ENCODE measurements around the gene ITPRIPL1.

ITPRIPL1 gene

DNA sequence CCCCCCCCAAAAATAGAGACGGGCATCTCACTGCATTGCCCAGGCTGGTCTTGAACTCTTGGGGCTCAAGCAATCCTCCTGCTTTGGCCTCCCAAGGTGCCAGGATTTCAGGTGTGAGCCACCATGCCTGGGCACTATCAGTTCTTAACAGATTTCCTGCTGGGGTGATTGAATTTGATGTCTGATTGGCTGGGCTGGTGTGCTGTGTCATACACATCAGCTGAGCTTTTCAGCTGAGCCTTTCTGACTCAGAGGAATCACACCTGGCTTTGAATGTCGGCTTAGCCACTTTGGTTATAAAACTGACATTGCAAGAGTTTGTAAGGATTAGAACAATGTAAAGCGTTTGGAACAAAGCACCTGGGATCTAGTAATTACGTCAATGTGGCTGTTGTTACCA, 29.4 kb downstream of the ITPRIPL1 start:
- DNase-seq (ENCODE audit: low read depth in 3 of 3): no peak

- no peak for DNase-seq (ENCODE audit: low read depth in 3 of 3)
Measured at GRCh38 chr2:96356889-96357288, 31.8 kb downstream of the ITPRIPL1 start.

DNA sequence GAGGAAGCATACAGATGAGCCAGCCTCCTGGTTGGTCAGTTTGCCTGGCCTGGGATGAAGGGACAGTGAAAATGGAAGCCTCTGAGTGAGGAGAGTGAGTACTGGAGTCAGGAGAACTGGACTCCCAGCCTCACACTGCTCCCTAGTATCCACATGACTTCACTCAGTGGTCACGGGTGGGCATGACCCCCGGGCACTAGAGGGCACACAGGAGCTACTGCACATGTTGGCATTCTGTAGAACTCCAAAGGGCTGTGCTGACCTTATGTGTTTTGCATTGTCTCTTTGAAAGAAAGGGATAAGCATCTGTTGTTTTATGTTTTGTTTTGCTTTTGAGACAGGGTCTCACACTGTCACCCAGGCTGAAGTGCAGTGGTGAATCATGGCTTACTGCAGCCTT, 34.2 kb downstream of the ITPRIPL1 start:
- DNase-seq (ENCODE audit: low read depth in 3 of 3): no peak

GRCh38 chr2:96359866-96360265, 34.7 kb downstream of the ITPRIPL1 start:
- DNase-seq (ENCODE audit: low read depth in 3 of 3): no peak

GRCh38 chr2:96361751-96362150, 36.6 kb downstream of the ITPRIPL1 start:
- DNase-seq (ENCODE audit: low read depth in 3 of 3): no peak

DNA sequence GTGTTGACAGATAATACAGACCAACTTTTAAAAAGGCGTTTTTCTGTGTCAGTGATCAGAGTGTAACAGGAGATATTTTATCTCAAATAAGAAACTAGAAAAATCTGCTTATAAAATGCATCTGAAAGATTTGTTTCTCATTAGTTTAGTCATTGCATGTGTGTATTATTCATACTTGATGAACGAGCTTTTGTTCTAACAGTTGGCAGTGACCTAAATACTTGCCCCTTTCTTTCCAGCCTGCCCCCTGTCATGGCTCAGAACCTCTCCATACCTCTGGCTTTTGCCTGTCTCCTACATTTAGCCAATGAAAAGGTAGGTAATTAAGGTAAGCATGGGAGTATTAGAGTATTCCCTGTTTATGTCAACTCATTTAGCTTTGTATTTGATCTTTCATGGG, 44.1 kb downstream of the ITPRIPL1 start:
- no peak for DNase-seq (ENCODE audit: low read depth in 3 of 3)

GRCh38 chr2:96374211-96374951, 49.3 kb downstream of the ITPRIPL1 start:
- DNase-seq (ENCODE audit: low read depth in 3 of 3): no peak
